HCT116 (cell line): ENCODE data around the gene H6PD. TPM values are rescaled to one million over a fixed set of nuclear protein-coding genes. Genes with fewer than 3 reads are reported as not detected.

Experiments used
- ATAC-seq: fragments of 200-7000 bp; cut with Tn5 transposase; 2 replicates; pipeline ENCODE4 v1.9.1; 2020; ENCODE audit warnings: mild to moderate bottlenecking, moderate library complexity
- BruUV-seq: library from RNA; stranded (reverse); fragments of 400-500 nt; replicated peaks from 2 replicates; lab custom pipeline; 2021; lab: Mats Ljungman, UMichigan
- CTCF ChIA-PET: fragments of 300-600 bp; sonication (Branson Sonifier 250); formaldehyde crosslinking; loops from one replicate; lab custom pipeline; 2021; ENCODE audit warnings: antibody characterized with exemption; lab: Charles Lee
- POLR2A ChIA-PET: fragments of 300-600, 350-600 bp; sonication (Branson Sonifier 250); formaldehyde crosslinking; loops from one replicate; lab custom pipeline; 2021; ENCODE audit warnings: antibody characterized with exemption; lab: Charles Lee
- RAD21 ChIA-PET, 2 experiments: fragments of 300-600 bp; sonication (Branson Sonifier 250); formaldehyde crosslinking; loops; one replicate each; lab custom pipeline; 2023; ENCODE audit warnings: low total read pairs in 2 of 2; ENCODE audit not compliant: uncharacterized antibody in 2 of 2, unreplicated experiment in 2 of 2, low non-redundant PET in 1 of 2; lab: Charles Lee
- DNase-seq: peaks from one replicate; pipeline ENCODE4 v3.0.0-alpha.2; 2010; ENCODE audit warnings: low read depth, low spot score
- H2AFZ ChIP-seq: fragments of 200-600 bp; shearing (Covaris generic), sonication (generic); 2 replicates; pipeline ENCODE4 v1.6.1; 2017; ENCODE audit warnings: low read depth, mixed run types, mixed read lengths, antibody characterized with exemption, low read length; ENCODE audit not compliant: poor library complexity, severe bottlenecking
- H3K27ac ChIP-seq: 2 replicates; pipeline ENCODE4 v1.5.1; 2012; ENCODE audit warnings: low read depth, low read length
- H3K27me3 ChIP-seq: fragments of 200-600 bp; sonication (generic); 2 replicates; pipeline ENCODE4 v1.6.1; 2016; ENCODE audit warnings: mixed run types, low read length, mixed read lengths; ENCODE audit not compliant: insufficient read depth
- H3K36me3 ChIP-seq, 2 experiments: fragments of 200-500 bp in 1 of 2; fragments of 200-600 bp in 1 of 2; sonication (Bioruptor generic) in 1 of 2; sonication (generic) in 1 of 2; 2 replicates each; pipeline versions ENCODE4 v1.5.1 to v1.6.1; 2014 to 2016; ENCODE audit warnings: low read length in 2 of 2, inconsistent platforms in 1 of 2, mixed read lengths in 1 of 2, mixed run types in 1 of 2; ENCODE audit not compliant: insufficient read depth in 2 of 2, control insufficient read depth in 1 of 2
- H3K4me1 ChIP-seq, 2 experiments: fragments of 200-600 bp in 1 of 2; sonication (generic) in 1 of 2; 2 replicates each; pipeline versions ENCODE4 v1.5.1 to v1.6.1; 2012 to 2017; ENCODE audit warnings: low read length in 2 of 2, inconsistent platforms in 1 of 2, mild to moderate bottlenecking in 1 of 2, mixed read lengths in 1 of 2, mixed run types in 1 of 2, moderate library complexity in 1 of 2; ENCODE audit not compliant: insufficient read depth in 2 of 2, control insufficient read depth in 1 of 2
- H3K4me2 ChIP-seq: fragments of 200-600 bp; sonication (generic); 2 replicates; pipeline ENCODE4 v1.6.1; 2017; ENCODE audit warnings: mixed run types, low read length, mixed read lengths
- H3K4me3 ChIP-seq, 2 experiments: fragments of 200-600 bp in 1 of 2; sonication (generic) in 1 of 2; replicated peaks in 1 of 2; 2 replicates each; pipeline ENCODE4 v1.5.1; 2011 to 2016; ENCODE audit warnings: low read length in 2 of 2, control low read depth in 1 of 2, low read depth in 1 of 2, mild to moderate bottlenecking in 1 of 2, mixed read lengths in 1 of 2, mixed run types in 1 of 2
- H3K79me2 ChIP-seq: fragments of 200-600 bp; sonication (generic); 2 replicates; pipeline ENCODE4 v1.6.1; 2017; ENCODE audit warnings: mild to moderate bottlenecking, mixed run types, low read length, moderate library complexity, mixed read lengths; ENCODE audit not compliant: insufficient read depth
- H3K9ac ChIP-seq: fragments of 200-600 bp; sonication (generic); 2 replicates; pipeline ENCODE4 v1.6.1; 2016; ENCODE audit warnings: low read length, mixed read lengths
- H3K9me2 ChIP-seq: fragments of 200-600 bp; sonication (generic), shearing (Covaris generic); 2 replicates; pipeline ENCODE4 v1.6.1; 2017; ENCODE audit warnings: mixed run types, mild to moderate bottlenecking, moderate library complexity; ENCODE audit not compliant: insufficient read depth
- H3K9me3 ChIP-seq, 2 experiments: fragments of 200-500 bp in 1 of 2; fragments of 200-600 bp in 1 of 2; sonication (Bioruptor generic) in 1 of 2; sonication (generic) in 1 of 2; 2 replicates each; pipeline ENCODE4 v1.6.1; 2014 to 2017; ENCODE audit warnings: low read length in 2 of 2, mixed read lengths in 2 of 2, inconsistent platforms in 1 of 2, low read depth in 1 of 2, mild to moderate bottlenecking in 1 of 2, mixed run types in 1 of 2, moderate library complexity in 1 of 2; ENCODE audit not compliant: control insufficient read depth in 1 of 2, insufficient read depth in 1 of 2
- H4K20me1 ChIP-seq: fragments of 200-600 bp; sonication (generic), shearing (Covaris generic); 2 replicates; pipeline ENCODE4 v1.6.1; 2017; ENCODE audit warnings: mixed run types, mild to moderate bottlenecking, moderate library complexity; ENCODE audit not compliant: insufficient read depth
- CBX3 ChIP-seq: IDR thresholded peaks from 2 replicates; pipeline ENCODE4 v1.6.1; 2012; ENCODE audit warnings: low read depth
- CEBPB ChIP-seq: IDR thresholded peaks from 2 replicates; pipeline ENCODE4 v1.6.1; 2012; ENCODE audit warnings: low read depth
- CTCF ChIP-seq, 3 experiments: fragments of 200-600 bp in 1 of 3; sonication (generic) in 1 of 3; IDR thresholded peaks in 2 of 3; conservative IDR thresholded peaks in 1 of 3; 2 replicates each; pipeline ENCODE4 v1.5.1; 2012 to 2017; ENCODE audit warnings: low read depth in 2 of 3, low read length in 2 of 3, antibody characterized with exemption in 1 of 3, borderline replicate concordance in 1 of 3, control low read depth in 1 of 3, mild to moderate bottlenecking in 1 of 3, mixed read lengths in 1 of 3, mixed run types in 1 of 3, moderate library complexity in 1 of 3; ENCODE audit not compliant: insufficient read depth in 1 of 3
- EGR1 ChIP-seq: IDR thresholded peaks from 2 replicates; pipeline ENCODE4 v1.6.1; 2012; ENCODE audit warnings: low read depth
- ELF1 ChIP-seq: IDR thresholded peaks from 2 replicates; pipeline ENCODE4 v1.6.1; 2012; ENCODE audit warnings: low read depth, borderline replicate concordance
- EZH2 ChIP-seq: fragments of 200-600 bp; sonication (generic); IDR thresholded peaks from 2 replicates; pipeline ENCODE4 v1.6.1; 2017; ENCODE audit warnings: antibody characterized with exemption, mixed run types
- EZH2phosphoT487 ChIP-seq: fragments of 200-600 bp; IDR thresholded peaks from 2 replicates; pipeline ENCODE4 v1.6.1; 2018; ENCODE audit warnings: antibody characterized with exemption, borderline replicate concordance
- FOSL1 ChIP-seq: IDR thresholded peaks from 2 replicates; pipeline ENCODE4 v1.6.1; 2012; ENCODE audit warnings: low read depth
- JUND ChIP-seq: IDR thresholded peaks from 2 replicates; pipeline ENCODE4 v1.6.1; 2012
- POLR2A ChIP-seq: IDR thresholded peaks from 2 replicates; pipeline ENCODE4 v1.7.0; 2011; ENCODE audit warnings: borderline replicate concordance; ENCODE audit not compliant: insufficient read depth, insufficient read length; ENCODE audit errors: extremely low read depth
- RAD21 ChIP-seq: IDR thresholded peaks from 2 replicates; pipeline ENCODE4 v1.6.1; 2012; ENCODE audit warnings: low read depth, mild to moderate bottlenecking
- SIN3A ChIP-seq: IDR thresholded peaks from 2 replicates; pipeline ENCODE4 v1.6.1; 2012; ENCODE audit warnings: low read depth
- SP1 ChIP-seq: IDR thresholded peaks from 2 replicates; pipeline ENCODE4 v1.6.1; 2012; ENCODE audit warnings: low read depth
- SRF ChIP-seq: IDR thresholded peaks from 2 replicates; pipeline ENCODE4 v1.6.1; 2012; ENCODE audit warnings: low read depth
- YY1 ChIP-seq: IDR thresholded peaks from 2 replicates; pipeline ENCODE4 v1.6.1; 2011; ENCODE audit warnings: low read length, low read depth, moderate library complexity, mild to moderate bottlenecking; ENCODE audit not compliant: insufficient replicate concordance; ENCODE audit errors: extremely low read depth
- ZBTB33 ChIP-seq: IDR thresholded peaks from 2 replicates; pipeline ENCODE4 v1.6.1; 2011; ENCODE audit warnings: mild to moderate bottlenecking, low read length, moderate library complexity; ENCODE audit not compliant: insufficient replicate concordance; ENCODE audit errors: extremely low read depth
- ZNF274 ChIP-seq: fragments of 200-500 bp; sonication (Bioruptor generic); IDR thresholded peaks from 2 replicates; pipeline ENCODE4 v1.6.1; 2014; ENCODE audit warnings: mild to moderate bottlenecking, low read depth, low read length, inconsistent platforms
- intact Hi-C: fragments of 100-400 bp; cut with micrococcal nuclease; formaldehyde crosslinking; loops from 2 replicates; pipeline ENCODE4 v1.10.0; 2022
- total RNA-seq: library from RNA; stranded (reverse); gene quantifications from one replicate; pipeline ENCODE4 v1.2.1, GENCODE V29; 2021; ENCODE audit not compliant: unreplicated experiment
- TF ChIP-seq, protein P1 (sequence below): IDR thresholded peaks from 2 replicates; pipeline ENCODE4 v1.6.1; 2012
- TF ChIP-seq, protein P2 (sequence below): IDR thresholded peaks from 2 replicates; pipeline ENCODE4 v1.6.1; 2012; ENCODE audit warnings: low read depth

H6PD gene
- total RNA-seq, 1 experiment from 2014 or later, result 16.2 TPM

DNA sequence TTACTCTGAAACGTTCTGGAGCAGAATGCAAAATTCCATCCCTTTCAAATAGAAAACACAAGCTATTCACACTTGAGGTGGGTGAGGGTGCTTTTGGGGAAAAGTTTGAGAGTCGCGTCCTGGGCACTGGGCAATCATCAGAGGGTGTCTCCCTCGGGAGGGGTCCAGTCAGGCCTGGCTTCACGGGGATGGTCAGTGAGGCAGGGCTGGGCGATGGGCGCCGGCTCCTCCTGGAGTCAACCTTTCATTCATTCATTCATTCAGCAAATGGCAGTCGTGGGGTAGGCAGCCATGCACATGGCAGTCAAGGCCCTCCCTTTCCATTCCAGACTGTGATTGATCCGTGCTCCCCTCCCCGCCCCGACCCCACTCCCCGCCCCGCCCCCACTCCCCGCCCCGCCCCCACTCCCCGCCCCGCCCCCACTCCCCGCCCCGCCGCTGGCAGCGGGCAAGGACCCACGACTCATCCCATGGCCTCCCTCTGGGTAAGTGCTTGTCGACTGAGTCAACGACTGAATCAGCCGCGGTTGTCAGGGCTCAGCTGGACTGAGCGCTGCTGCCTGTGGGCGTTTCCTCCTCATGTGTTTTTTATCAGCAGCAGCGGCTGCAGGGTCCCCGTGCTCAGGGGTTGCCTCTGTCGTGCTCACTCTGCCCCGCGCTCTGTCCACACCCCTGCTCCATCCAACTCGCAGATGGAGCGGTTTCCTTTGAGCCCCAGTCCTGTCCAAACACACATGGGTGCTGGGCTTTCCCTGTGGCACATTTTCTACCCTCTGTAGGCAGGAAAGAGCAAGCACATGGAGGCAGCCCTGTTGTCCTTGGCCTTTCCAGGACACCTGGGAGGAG lies 45.7 kb downstream of the H6PD start:
- Histone ChIP-seq H3K9me2 (no peaks in the 10 kb centered on the region), H3K4me2 (peak overlapping the region; percentile 91), H3K36me3 (no peaks in the 10 kb centered on the region), H4K20me1 (no peaks in the 10 kb centered on the region), H3K4me1 (peaks cover 30 to 53% of the 10 kb centered on the region in 2 experiments; a peak in 3 of 4 replicates), H3K9ac (peak overlapping the region; percentile 48), H2AFZ (peak overlapping the region; percentile 74), H3K27me3 (no peaks in the 10 kb centered on the region), H3K27ac (no peak overlapping the region; the same call in 1 of the 2 replicates), H3K79me2 (no peaks in the 10 kb centered on the region), H3K4me3 (peak overlapping the region; percentile 13 to 47), H3K9me3 (peaks cover 0 to 2% of the 10 kb centered on the region in 2 experiments; a peak in 2 of 4 replicates)
- no TSS peak for BruUV-seq
- POLR2A ChIA-PET, result interaction anchor here (1.0 to 1.9 kb wide), 2 partner anchors 12 to 21 kb away, joined by 3 to 4 read pairs; no protein-coding TSS in a partner anchor
- peak; percentile 67 for DNase-seq
- RAD21 ChIA-PET, result interaction anchor here (1.1 to 1.3 kb wide), 2 partner anchors 13 to 211 kb away, joined by 3 to 4 read pairs; no protein-coding TSS in a partner anchor
- peak; percentile 89 for ATAC-seq
- CTCF ChIA-PET, result interaction anchor here (2.2 kb wide), 1 partner anchor 10 kb away, joined by 8 read pairs; no protein-coding TSS in a partner anchor
- intact Hi-C loops, result no loop called here
- TF ChIP-seq EZH2, result no peak
- TF ChIP-seq ZBTB33, result no peak
- TF ChIP-seq FOSL1, result peak; percentile 79
- TF ChIP-seq CBX3, result 0 out of 2 replicates have a peak, but pooled peaks have one; percentile 35
- TF ChIP-seq POLR2A, result no peak
- TF ChIP-seq, protein P1, sequence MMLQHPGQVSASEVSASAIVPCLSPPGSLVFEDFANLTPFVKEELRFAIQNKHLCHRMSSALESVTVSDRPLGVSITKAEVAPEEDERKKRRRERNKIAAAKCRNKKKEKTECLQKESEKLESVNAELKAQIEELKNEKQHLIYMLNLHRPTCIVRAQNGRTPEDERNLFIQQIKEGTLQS, result no peak
- no peak for TF ChIP-seq RAD21
- TF ChIP-seq CTCF (IDR thresholded peaks at IDR 0.05 in 2 of 3, conservative IDR thresholded peaks at IDR 0.05 in 1 of 3; ENCODE audit: borderline replicate concordance in 1 of 3, insufficient read depth in 1 of 3, low read depth in 2 of 3, low read length in 2 of 3), result no peak
- TF ChIP-seq, protein P2, sequence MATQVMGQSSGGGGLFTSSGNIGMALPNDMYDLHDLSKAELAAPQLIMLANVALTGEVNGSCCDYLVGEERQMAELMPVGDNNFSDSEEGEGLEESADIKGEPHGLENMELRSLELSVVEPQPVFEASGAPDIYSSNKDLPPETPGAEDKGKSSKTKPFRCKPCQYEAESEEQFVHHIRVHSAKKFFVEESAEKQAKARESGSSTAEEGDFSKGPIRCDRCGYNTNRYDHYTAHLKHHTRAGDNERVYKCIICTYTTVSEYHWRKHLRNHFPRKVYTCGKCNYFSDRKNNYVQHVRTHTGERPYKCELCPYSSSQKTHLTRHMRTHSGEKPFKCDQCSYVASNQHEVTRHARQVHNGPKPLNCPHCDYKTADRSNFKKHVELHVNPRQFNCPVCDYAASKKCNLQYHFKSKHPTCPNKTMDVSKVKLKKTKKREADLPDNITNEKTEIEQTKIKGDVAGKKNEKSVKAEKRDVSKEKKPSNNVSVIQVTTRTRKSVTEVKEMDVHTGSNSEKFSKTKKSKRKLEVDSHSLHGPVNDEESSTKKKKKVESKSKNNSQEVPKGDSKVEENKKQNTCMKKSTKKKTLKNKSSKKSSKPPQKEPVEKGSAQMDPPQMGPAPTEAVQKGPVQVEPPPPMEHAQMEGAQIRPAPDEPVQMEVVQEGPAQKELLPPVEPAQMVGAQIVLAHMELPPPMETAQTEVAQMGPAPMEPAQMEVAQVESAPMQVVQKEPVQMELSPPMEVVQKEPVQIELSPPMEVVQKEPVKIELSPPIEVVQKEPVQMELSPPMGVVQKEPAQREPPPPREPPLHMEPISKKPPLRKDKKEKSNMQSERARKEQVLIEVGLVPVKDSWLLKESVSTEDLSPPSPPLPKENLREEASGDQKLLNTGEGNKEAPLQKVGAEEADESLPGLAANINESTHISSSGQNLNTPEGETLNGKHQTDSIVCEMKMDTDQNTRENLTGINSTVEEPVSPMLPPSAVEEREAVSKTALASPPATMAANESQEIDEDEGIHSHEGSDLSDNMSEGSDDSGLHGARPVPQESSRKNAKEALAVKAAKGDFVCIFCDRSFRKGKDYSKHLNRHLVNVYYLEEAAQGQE, result no peak
- no peak for TF ChIP-seq EZH2phosphoT487
- peak; percentile 83 for TF ChIP-seq JUND
- no peak for TF ChIP-seq YY1
- peak; percentile 83 for TF ChIP-seq SIN3A
- no peak; the same call in 1 of the 2 replicates for TF ChIP-seq SRF
- TF ChIP-seq ELF1, result no peak
- TF ChIP-seq SP1, result peak; percentile 66
- no peak for TF ChIP-seq CEBPB
- no peak for TF ChIP-seq EGR1
- no peak for TF ChIP-seq ZNF274
